ENCODE measurements around the gene SLC7A11. TPM values are rescaled to one million over a fixed set of nuclear protein-coding genes. Genes with fewer than 3 reads are reported as not detected.
"Not testable (repeated sequence)": the region's sequence is repeated elsewhere in the genome, so short reads cannot be mapped to it uniquely, and the experiment has no call there.

SLC7A11 gene
- total RNA-seq, 4 donors from 2014 or later = 0.61 to 5.1 TPM; not detected in 2

DNA sequence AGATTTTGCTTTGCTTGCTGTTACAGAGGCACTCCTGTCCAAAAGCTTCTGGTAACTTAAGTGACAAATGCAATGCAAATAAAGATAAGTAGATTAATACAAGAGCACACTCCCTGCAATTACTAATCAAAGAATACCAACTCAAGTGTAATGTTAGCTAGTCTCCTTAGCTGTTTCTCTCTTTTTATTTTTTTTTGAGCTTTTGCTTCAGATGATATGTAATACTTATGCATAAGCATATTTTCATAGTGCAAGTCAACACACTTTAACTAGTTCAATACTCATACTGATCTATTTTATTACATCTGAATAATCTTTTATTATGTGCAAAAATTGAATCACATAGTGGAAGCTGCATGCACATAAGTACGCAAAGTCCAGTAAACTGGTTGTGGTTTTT, 2.7 kb downstream of the SLC7A11 start:
- H3K9me3 ChIP-seq = no peaks in the 10 kb centered on the region
- intact Hi-C loops (cut with DNase I; ENCODE audit: low total_unique reads) = no loop called here
- H3K27ac ChIP-seq = no peak overlapping the region
- TF ChIP-seq CTCF (IDR thresholded peaks at IDR 0.05) (no peak), POLR2A (IDR thresholded peaks at IDR 0.05) (no peak)
- H3K27me3 ChIP-seq = no peaks in the 10 kb centered on the region
- no peaks in the 10 kb centered on the region for H3K36me3 ChIP-seq
- H3K4me3 ChIP-seq = no peak overlapping the region
- no peaks in the 10 kb centered on the region for H3K4me1 ChIP-seq
- no peak for DNase-seq

- intact Hi-C loops (cut with DNase I; ENCODE audit: low total_unique reads) = no loop called here
- Histone ChIP-seq H3K36me3 (no peaks in the 10 kb centered on the region), H3K4me1 (no peaks in the 10 kb centered on the region), H3K9me3 (no peaks in the 10 kb centered on the region), H3K27me3 (no peaks in the 10 kb centered on the region), H3K27ac (no peak overlapping the region), H3K4me3 (no peak overlapping the region)
- DNase-seq = no peak
- TF ChIP-seq CTCF (IDR thresholded peaks at IDR 0.05) = no peak
- TF ChIP-seq POLR2A (IDR thresholded peaks at IDR 0.05) = no peak
Measured at GRCh38 chr4:138238521-138239292, 3.4 kb downstream of the SLC7A11 start.

- H3K27ac ChIP-seq; DNase-seq; H3K4me3 ChIP-seq; H3K9me3 ChIP-seq; H3K27me3 ChIP-seq; H3K36me3 ChIP-seq; intact Hi-C loops (cut with DNase I; ENCODE audit: low total_unique reads); H3K4me1 ChIP-seq: not testable (repeated sequence)
Measured at GRCh38 chr4:138237132-138237531, 5.0 kb downstream of the SLC7A11 start.

DNA sequence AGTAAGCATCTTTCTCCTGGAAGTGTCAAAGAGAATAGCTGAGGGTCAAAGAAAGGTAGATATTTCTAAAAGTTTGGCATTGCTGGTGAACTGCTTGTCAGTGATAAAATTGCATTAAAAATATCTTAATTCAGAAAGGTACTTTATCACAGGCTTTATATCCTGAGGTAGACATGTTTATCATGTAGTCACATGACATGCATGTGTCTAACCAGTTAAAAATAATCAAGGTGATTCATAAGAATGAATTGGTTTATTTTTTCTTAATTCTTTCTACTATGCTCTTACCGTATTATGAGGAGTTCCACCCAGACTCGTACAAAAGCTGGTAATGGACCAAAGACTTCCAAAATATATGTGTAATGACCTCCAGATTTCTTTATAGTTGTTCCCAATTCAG, 6.1 kb downstream of the SLC7A11 start:
- DNase-seq = no peak
- Histone ChIP-seq H3K36me3 (no peaks in the 10 kb centered on the region), H3K4me1 (no peaks in the 10 kb centered on the region), H3K27me3 (no peaks in the 10 kb centered on the region), H3K4me3 (no peak overlapping the region), H3K27ac (no peak overlapping the region), H3K9me3 (no peaks in the 10 kb centered on the region)
- TF ChIP-seq CTCF (IDR thresholded peaks at IDR 0.05) = no peak
- no peak for TF ChIP-seq POLR2A (IDR thresholded peaks at IDR 0.05)
- intact Hi-C loops (cut with DNase I; ENCODE audit: low total_unique reads) = no loop called here

DNA sequence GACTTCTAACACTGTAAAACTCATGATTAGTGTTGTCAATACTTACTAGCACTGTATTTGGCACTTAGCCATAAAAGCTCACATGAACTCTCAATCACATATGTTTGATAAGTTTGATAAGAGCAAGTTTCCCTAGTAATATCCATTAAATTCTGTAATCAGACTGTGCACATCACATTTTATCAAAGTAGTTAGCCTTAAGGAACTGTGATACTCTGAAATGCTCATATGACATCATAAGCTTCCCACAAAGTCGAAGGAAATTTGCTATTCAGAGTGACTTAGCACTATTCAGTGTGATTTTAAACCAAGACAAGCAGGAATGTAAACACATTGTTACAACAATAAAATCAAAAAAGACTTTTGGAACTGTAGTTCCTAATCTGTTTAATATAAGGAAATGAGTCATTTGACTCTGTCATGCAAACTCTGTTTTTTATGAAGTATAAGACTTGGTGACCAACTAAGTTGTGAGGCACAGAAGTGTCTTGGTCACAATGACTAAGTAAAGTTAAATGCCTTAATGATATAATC, 6.7 kb downstream of the SLC7A11 start:
- Histone ChIP-seq H3K9me3 (no peaks in the 10 kb centered on the region), H3K27me3 (no peaks in the 10 kb centered on the region), H3K4me3 (no peak overlapping the region), H3K27ac (no peak overlapping the region), H3K4me1 (no peaks in the 10 kb centered on the region), H3K36me3 (no peaks in the 10 kb centered on the region)
- no peak for DNase-seq
- intact Hi-C loops (cut with DNase I; ENCODE audit: low total_unique reads) = no loop called here
- no peak for TF ChIP-seq POLR2A (IDR thresholded peaks at IDR 0.05)
- TF ChIP-seq CTCF (IDR thresholded peaks at IDR 0.05) = no peak

Measured in uterus (tissue), 4 donors.